Putamen (tissue), 1 donor: ENCODE data around the gene SLC46A2.

Source experiments
- DNase-seq: peaks from one replicate; pipeline ENCODE4 v3.0.0-alpha.2; 2016; ENCODE audit warnings: low spot score

The SLC46A2 gene

DNA sequence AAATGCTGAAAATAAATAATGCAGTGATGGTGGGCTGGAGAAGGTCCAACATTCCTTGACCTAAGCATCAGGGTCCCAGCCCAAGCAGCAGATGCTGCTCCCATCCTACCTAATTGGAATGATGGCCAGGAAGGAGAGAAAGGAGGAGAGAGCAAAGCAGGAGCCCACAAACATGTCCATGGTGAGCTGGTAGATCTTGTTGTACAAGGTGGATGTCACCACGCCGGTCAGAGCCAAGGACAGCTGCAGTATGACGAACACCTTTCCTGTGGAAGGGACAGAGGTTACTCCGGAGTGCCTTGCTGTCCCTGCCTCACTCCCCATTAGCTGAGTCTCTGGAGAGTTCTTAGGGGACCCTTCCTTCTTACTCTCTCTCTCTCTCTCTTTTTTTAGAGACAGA lies 4.3 kb downstream of the SLC46A2 start:
- DNase-seq: no peak

DNA sequence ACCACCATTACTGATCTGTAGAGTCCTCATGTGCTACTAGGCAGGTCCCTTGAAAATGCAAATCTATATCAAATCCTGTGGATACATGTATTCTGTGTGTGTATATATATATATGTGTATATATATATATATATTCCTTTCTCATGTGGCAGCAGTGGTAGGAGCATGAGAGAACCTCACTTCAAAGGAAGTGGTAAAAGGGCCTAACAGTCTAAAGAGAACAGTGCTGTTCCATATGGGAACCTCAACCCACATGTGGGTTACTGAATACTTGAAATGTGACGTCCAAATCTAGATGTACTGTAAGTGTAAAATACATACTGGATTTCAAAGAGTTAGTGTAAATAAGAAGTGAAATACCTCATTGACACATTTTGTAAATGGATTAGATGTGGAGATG lies 5.4 kb downstream of the SLC46A2 start:
- no peak for DNase-seq

DNA sequence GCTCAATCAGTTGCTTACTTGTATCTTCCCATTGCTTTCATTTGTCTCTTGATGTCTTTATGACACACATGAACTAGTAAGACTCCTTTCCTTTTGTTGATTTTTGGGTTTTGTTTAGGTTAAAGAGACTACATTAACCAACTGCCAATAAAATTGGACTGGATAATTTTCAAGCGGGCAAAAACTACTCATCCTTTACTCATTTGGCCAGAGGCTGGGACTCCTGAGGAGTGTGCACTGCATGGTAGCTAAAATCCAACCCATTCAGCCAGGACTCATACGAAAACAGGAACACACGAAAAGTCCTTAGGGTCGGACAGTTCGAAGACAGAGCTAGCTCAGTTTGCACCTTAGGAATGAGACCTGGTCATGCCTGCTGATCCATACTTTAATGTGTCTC lies 6.0 kb downstream of the SLC46A2 start:
- DNase-seq: no peak

DNA sequence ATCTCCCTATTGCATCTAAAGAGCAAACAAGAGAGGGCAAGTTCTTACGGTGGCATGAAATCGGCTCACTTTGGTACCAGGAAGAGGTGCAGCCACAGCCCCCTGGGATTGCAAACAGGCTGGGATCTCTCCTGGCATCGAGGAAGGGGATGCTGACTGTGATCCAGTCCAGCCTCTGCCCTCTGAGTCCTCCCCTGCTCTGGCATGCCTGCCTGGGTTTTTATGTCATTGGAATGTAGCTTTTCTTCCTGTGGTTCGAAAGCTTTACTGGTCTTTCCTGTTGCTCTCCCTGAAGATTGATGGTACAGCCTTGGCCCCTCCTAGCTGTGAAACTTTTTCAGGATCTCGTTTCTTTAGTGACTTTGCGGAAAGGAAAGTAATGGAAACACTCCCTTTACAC lies 6.6 kb downstream of the SLC46A2 start:
- no peak for DNase-seq

DNA sequence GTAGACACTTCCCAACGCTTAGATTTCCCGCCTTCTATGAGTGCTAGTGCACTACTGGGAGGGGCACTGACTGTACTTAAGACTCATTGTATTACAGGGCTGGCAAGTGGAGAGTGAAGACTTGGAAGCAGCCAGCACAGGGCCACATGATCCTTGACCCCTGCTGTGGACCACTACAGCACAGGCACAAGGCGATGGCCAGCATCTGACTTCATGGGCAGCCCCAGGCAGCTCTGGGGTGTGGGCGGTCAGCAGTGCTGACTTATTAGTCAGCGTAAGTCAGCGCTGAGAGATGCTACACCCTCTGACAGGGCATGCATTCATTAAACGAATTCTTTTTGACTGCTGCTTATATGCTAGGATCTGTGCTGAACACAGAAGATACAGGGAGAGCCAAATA lies 9.3 kb downstream of the SLC46A2 start:
- DNase-seq: no peak

DNA sequence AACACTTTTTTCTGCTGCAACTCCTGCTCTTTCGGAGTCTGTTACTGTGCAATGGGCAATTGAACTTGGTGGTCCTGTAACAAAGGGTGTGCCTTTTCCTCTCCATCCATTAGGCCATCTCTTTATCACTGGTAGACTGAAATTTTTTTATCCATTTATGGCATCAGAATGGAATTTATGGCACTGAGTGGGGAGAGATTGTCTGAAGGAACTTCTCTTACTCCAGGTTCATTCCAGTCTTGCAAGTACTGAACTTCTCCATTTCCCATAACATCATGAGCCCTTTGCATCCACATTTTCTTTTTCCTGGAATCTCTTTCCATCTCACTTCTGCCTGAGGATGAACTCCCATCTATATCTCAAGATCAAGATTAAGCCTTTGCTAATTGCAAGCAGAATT lies 10.0 kb downstream of the SLC46A2 start:
- DNase-seq: no peak

DNA sequence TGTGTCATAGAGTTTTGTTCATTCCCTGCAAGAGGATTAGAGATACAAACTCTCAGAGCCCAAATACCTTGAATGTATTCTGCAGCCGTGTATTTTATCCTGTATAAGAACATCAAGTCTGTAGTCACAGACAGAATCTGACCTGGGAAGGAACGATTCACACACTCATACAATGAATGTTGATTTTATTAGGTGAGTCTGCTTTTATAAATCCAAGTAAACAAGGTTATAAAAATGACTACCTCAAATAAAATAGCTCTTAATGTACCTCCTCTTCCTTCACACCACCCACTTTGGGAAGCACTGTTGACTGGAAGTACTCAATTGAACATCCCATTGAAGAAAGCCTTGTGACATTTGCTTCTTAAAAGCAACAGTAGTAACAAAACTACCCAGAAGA lies 11.9 kb downstream of the SLC46A2 start:
- no peak for DNase-seq

DNA sequence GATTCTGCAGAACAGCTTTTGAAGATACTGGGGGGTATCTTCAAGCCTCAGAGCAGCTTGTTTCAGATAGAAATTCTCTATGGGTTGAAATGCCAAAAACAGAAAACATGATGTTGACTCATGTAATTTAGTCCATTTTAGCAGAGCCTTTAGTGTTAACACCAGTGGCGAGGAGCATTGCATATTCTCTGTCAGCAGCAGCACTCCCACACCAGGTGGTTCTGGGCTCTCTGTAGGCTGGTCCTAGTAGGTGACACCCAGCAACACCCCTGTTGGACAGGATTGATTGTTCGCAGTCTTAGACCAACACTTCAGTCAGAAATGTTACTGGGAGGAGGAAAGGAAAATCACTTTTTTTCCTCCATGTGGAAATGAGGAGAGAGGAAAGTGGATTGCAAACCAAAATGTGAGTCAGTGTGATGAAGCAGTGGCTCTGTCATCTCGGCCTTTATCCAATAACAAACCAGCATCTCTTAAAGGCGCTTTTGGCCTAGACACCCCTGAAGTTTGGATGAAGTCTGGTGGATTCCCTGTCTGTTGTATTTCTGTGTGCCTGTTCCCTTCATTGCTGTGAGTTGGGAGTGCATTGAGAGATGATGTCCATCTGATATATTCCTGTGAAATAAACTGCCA lies 16.8 kb downstream of the SLC46A2 start:
- DNase-seq: no peak

DNA sequence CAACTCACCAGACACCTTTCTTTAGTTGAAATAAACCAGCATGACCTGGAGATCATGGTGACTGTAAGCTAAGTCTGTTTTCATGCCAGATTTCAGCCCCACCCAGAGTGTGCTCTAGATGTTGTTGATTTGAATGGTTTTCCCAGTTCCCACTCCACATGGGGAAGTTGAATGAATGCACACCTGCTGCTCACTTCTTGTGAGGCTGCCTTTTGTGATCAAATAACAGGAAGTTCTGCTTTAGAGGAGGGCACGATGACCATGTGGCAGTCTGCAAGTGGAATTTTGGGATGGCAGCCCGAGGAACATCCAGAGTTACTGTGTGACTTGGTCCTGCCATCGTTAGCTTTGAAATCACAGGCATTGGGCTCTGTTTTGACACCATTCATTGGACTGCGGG lies 18.7 kb downstream of the SLC46A2 start:
- no peak for DNase-seq

DNA sequence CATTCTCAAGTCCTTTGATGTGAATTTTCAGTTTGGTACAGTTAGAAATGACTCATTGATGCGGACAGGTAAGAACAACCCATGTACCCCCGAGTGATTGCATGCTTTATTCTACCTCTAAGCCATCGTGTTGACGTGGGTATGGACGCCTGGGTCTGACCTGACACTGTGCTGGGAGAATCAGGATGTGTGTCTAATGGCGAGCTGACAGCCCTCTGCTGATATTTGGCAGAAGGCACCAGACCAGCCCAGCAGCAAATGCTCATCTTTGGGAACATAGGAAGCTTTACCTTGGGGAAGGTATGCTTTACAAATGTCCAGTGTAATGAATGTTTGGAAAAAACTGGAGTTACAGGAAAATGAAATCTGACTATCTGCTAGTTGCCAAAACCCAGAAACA lies 20.1 kb downstream of the SLC46A2 start:
- DNase-seq: no peak

DNA sequence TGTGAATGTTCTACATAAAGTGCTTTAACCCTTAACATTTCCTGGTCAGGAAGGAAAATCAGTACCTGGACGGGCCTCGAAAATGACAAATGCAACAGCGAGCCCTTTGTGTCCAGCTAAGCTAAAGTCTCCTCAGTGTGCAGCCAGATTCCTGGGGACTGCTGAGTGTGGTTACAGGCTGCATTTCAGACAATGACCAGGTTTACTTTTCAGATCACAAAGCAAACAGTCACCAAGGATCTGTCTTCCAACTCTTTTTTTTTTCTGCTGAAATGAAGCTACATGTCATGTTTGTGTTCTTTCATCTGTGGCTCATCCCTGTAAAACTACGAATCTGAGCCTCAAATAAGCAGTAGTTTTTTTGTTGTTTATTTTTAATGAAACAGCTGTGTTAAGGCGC lies 20.8 kb downstream of the SLC46A2 start:
- DNase-seq: no peak

DNA sequence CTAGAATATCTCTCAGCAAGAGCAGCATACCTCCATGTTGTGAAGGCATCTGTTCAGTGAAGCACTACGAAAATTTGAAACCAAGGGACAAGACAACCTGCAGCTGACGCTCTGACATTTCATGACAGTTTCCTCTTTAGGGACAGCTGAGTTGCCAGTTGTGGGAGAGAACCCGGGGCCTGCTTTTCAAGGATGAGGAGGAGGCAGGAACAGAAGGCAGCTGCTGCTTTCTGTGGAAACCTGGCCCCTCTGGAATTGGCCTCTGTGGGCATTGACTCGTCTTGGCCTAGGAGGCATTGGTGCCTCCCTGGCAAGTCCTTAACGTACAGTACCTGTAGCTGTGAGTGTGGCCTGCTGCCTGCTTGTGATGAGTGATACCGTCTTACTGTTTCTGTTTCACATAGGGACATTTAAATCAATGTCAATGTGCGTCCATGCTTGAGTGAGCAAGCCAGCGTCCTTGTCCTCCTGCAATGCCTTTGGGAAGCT lies 21.6 kb downstream of the SLC46A2 start:
- DNase-seq: no peak

DNA sequence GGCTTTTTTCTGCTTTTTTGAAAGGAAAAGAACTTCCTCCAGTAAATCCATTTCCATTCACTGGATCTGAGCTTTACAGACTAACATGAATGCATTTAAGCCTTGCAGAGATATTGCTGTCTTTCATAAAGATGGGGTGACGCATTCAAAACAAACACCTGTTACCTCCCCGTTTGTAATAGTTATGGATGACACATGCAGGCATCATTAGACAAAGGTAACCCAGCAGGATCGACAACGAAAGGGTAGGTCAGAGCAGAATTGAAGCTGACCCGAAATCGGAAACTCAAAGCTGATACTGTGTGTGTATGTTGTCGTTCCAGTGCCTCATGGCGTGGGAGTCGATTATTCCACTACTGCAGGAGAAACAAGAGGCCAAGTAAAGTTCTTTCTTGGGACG lies 22.2 kb downstream of the SLC46A2 start:
- no peak for DNase-seq

DNA sequence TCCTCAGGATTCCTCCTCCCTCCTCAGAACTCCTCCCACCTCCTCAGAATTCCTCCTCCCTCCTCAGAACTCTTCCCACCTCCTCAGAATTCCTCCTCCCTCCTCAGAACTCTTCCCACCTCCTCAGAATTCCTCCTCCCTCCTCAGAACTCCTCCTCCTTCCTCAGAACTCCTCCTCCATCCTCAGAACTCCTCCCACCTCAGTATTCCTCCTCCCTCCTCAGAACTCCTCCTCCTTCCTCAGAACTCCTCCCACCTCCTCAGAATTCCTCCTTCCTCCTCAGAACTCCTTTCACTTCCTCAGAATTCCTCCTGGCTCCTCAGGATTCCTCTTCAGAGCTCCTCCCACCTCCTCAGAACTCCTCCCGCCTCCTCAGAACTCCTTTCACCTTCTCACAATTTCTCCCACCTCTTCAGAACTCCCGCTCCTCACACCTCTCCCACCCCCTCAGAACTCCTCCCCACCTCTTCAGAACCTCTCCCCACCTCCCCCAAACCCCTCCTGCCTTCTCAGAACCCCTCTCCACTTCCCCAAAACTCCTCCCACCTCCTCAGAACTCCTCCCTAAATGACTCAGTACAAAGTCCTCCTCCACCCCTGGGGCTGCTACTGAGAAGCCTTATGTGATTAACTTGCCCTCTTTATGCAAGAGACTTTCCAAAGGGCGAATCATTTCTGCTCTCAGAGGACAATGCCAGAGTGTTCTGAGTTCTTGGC lies 23.2 kb downstream of the SLC46A2 start:
- no peak for DNase-seq

DNA sequence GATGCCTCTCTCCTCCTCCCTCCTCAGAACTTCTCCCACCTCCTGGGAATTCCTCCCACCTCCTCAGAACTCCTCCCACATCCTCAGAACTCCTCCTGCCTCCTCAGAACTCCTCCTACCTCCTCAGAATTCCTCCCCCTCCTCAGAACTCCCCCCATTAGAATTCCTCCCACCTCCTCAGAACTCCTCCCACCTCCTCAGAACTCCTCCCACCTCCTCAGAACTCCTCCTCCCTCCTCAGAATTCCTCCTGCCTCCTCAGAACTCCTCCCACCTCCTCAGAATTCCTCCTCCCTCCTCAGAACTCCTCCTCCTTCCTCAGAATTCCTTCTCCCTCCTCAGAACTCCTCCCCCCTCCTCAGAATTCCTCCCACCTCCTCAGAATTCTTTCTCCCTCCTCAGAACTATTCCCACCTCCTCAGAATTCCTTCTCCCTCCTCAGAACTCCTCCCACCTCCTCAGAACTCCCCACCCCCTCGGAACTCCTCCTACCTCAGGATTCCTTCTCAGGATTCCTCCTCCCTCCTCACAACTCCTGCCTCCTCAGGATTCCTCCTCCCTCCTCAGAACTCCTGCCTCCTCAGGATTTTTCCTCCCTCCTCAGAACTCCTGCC lies 23.9 kb downstream of the SLC46A2 start:
- no peak for DNase-seq

DNA sequence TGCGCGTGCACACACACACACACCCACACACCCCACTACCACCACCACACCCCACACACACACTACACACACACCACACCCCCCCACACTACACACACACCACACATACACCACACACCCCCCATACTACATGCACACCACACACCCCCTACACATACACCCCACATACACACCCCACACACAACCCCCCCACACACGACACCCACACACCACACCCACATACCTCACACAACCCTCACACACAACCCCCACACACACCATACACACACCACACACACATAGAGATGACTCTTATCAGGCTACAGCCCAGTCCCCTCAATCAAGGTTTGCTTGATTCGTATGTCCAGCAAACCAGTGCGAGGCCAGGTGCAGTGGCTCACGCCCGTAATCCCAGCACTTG lies 25.7 kb downstream of the SLC46A2 start:
- DNase-seq: no peak

DNA sequence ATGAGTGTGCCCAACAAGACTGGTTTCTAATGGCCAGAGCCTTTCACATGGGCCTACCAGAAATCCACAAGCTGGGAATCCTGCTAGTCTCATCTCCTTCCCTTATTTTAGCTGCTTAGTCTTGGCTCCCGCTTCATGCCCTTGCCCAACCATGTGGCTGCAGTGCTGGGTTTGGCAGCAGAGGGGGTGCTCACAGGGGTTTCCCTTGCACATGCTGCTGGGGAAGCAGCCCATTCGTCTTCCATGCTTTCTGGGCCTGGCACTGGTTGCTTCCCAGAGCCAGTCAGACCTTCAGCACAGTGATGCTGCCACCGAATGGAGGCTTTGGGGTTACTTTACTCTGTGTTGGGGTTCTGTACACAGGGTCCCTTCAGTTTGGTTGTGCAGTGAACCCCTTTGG lies 26.3 kb downstream of the SLC46A2 start:
- no peak for DNase-seq

DNA sequence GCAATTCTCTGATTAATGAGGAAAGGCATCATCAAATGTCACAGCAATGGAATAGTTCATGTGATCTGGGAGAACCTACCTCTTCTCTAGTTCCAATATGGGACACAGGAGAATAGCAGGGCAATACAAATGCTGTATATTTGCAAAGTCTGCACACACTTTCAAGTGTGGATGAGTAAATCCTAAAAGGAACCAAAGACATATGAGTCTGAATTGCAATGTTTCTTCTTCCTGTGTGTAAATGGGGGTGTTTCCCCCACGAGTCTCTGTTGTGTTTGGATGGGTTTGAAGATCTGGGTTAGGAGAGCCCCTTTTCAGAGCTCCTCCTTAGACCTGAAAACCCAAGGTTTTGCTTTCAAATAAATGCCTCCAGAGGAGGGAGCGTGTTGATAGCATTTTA lies 26.9 kb downstream of the SLC46A2 start:
- DNase-seq: no peak

DNA sequence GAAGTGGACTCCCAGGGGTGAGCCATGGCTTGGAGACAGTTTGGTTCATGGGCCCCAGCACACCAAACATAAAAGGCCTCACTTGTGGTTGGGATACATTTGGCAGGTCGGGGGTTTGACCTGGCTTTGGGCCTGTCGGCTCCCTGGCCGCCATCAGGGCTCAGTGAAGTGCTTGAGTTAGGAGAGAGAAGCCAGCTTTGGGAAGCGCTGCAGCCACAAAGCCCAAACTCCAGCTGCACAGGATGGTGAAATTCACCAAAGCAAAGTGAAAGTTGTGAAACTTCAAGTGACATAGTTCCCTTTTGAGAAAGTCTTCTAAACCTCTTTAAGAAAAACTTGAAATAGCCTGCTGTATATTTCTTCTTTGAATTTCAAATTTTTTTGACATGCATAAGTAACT lies 27.5 kb downstream of the SLC46A2 start:
- no peak for DNase-seq

DNA sequence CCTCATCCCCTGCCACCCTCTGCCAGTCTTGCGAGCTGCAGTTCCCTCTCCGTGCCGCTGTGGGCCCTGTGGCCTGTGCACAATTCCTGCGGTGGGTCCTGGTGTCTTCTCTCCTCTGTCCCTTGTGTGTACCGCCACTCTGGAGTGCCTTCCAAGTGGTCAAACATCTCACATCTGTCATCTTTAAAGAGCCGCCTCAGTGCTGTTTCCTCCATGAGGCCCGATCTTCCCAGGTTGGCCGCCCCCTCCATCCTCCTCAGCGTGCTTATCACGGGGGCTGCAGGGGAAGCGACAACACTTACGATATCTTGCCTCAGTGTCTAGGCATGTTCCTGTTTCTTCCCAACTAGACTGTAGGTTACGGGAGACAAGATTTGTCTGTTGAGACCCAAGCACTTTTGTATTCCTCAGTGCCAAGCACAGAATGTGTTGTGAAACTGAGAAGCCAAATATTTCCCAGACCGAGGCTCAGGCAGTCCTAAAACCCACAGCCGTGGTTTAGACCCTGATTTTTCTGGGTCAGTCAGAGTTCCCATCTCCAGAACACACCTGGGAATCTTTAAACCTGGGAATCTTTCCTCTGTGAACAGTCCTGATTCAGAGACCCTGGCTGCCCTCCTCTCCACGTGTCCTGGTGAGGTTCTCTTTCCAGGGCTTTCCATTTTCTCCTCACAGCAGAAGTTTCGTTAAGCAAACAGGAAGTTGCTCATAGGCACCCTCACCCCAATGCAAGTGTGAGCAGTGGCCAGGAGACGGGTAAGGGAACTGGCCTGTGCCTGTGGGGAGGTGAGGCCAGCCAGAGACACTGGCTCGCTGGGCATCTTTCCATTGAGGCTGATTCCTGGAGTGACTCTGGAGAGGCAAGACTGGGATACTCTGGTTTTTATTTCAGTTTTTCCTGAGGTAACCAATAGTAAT lies 28.8 kb downstream of the SLC46A2 start:
- no peak for DNase-seq

DNA sequence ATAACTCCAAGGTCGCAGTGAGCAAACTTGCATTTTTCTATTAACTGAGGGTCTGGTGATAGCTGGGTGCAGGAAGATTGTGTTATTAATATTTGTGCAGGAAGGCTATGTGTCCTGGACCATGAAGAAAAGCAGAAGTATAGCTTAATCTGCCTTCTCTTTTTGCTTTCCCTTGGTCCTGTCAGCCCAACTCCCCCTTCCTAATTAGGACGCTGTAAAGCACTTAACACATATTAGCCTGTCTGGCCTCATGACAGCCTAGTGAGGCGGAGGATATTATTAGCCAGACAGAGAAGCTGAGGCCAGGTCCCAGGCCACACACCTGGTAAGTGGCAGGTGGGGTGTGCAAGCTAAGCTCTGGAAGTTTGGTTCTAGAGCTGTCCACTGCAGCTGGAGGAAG lies 29.5 kb downstream of the SLC46A2 start:
- no peak for DNase-seq

DNA sequence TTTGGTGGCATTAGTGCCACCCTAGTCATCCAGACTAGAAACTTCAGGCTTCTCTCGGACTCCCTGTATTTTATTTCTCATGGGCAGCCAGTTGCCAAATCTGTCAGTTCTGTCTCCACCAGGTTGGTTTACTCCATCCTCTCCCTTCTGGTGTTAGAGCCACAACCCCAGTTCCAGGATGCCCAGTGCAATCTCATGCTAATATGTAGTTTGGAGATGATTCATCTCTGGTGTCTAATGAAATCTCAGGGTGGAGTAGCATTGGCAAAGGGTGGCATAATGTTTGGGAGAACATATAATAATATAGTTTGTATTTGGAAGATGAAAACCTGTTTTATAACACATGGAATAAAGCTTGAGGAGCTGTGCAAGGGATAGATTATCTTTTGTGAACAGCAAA lies 30.2 kb downstream of the SLC46A2 start:
- DNase-seq: no peak
